ENCODE data around the gene TNIK.

- TF ChIP-seq POLR2A (IDR thresholded peaks at IDR 0.05; ENCODE audit: low read depth, low read length) (no peak), POLR2AphosphoS5 (IDR thresholded peaks at IDR 0.05; ENCODE audit: low read depth, low read length) (no peak), TAF1 (IDR thresholded peaks at IDR 0.05; ENCODE audit: low read depth, low read length) (no peak), SPI1 (IDR thresholded peaks at IDR 0.05; ENCODE audit: low read depth, low read length) (no peak), PAX5 (IDR thresholded peaks at IDR 0.05; ENCODE audit: insufficient read depth, low read length, severe bottlenecking) (no peak), POU2F2 (IDR thresholded peaks at IDR 0.05; ENCODE audit: low read depth, low read length) (no peak)
These were observed 82.3 kb downstream of the TNIK start for GRCh38 chr3:171377859-171378258.

All from GM12891 (cell line).